Measurements from ENCODE around the gene PAPPA. TPM values are rescaled to one million over a fixed set of nuclear protein-coding genes. Genes with fewer than 3 reads are reported as not detected.

Gene PAPPA
- total and polyA plus RNA-seq, 9 of the 15 experiments (the other 6 are each of a cell fraction or from before 2014, with no cell fraction given) = 0.06 to 0.18 (median 0.11) TPM

GRCh38 chr9:116420993-116421538 lies 267.5 kb downstream of the PAPPA start (continued):
- TF ChIP-seq, protein P1, sequence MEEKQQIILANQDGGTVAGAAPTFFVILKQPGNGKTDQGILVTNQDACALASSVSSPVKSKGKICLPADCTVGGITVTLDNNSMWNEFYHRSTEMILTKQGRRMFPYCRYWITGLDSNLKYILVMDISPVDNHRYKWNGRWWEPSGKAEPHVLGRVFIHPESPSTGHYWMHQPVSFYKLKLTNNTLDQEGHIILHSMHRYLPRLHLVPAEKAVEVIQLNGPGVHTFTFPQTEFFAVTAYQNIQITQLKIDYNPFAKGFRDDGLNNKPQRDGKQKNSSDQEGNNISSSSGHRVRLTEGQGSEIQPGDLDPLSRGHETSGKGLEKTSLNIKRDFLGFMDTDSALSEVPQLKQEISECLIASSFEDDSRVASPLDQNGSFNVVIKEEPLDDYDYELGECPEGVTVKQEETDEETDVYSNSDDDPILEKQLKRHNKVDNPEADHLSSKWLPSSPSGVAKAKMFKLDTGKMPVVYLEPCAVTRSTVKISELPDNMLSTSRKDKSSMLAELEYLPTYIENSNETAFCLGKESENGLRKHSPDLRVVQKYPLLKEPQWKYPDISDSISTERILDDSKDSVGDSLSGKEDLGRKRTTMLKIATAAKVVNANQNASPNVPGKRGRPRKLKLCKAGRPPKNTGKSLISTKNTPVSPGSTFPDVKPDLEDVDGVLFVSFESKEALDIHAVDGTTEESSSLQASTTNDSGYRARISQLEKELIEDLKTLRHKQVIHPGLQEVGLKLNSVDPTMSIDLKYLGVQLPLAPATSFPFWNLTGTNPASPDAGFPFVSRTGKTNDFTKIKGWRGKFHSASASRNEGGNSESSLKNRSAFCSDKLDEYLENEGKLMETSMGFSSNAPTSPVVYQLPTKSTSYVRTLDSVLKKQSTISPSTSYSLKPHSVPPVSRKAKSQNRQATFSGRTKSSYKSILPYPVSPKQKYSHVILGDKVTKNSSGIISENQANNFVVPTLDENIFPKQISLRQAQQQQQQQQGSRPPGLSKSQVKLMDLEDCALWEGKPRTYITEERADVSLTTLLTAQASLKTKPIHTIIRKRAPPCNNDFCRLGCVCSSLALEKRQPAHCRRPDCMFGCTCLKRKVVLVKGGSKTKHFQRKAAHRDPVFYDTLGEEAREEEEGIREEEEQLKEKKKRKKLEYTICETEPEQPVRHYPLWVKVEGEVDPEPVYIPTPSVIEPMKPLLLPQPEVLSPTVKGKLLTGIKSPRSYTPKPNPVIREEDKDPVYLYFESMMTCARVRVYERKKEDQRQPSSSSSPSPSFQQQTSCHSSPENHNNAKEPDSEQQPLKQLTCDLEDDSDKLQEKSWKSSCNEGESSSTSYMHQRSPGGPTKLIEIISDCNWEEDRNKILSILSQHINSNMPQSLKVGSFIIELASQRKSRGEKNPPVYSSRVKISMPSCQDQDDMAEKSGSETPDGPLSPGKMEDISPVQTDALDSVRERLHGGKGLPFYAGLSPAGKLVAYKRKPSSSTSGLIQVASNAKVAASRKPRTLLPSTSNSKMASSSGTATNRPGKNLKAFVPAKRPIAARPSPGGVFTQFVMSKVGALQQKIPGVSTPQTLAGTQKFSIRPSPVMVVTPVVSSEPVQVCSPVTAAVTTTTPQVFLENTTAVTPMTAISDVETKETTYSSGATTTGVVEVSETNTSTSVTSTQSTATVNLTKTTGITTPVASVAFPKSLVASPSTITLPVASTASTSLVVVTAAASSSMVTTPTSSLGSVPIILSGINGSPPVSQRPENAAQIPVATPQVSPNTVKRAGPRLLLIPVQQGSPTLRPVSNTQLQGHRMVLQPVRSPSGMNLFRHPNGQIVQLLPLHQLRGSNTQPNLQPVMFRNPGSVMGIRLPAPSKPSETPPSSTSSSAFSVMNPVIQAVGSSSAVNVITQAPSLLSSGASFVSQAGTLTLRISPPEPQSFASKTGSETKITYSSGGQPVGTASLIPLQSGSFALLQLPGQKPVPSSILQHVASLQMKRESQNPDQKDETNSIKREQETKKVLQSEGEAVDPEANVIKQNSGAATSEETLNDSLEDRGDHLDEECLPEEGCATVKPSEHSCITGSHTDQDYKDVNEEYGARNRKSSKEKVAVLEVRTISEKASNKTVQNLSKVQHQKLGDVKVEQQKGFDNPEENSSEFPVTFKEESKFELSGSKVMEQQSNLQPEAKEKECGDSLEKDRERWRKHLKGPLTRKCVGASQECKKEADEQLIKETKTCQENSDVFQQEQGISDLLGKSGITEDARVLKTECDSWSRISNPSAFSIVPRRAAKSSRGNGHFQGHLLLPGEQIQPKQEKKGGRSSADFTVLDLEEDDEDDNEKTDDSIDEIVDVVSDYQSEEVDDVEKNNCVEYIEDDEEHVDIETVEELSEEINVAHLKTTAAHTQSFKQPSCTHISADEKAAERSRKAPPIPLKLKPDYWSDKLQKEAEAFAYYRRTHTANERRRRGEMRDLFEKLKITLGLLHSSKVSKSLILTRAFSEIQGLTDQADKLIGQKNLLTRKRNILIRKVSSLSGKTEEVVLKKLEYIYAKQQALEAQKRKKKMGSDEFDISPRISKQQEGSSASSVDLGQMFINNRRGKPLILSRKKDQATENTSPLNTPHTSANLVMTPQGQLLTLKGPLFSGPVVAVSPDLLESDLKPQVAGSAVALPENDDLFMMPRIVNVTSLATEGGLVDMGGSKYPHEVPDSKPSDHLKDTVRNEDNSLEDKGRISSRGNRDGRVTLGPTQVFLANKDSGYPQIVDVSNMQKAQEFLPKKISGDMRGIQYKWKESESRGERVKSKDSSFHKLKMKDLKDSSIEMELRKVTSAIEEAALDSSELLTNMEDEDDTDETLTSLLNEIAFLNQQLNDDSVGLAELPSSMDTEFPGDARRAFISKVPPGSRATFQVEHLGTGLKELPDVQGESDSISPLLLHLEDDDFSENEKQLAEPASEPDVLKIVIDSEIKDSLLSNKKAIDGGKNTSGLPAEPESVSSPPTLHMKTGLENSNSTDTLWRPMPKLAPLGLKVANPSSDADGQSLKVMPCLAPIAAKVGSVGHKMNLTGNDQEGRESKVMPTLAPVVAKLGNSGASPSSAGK (IDR thresholded peaks at IDR 0.05) = peak; percentile 71; the same call in 1 of the 2 replicates
- no peak for TF ChIP-seq NR2C1 (IDR thresholded peaks at IDR 0.05)
- TF ChIP-seq NR2C1 (tag; IDR thresholded peaks at IDR 0.05) = peak; percentile 41
- TF ChIP-seq DMBX1 (CRISPR knock-in tag; IDR thresholded peaks at IDR 0.05; ENCODE audit: borderline replicate concordance) = peak; percentile 87
- peak; percentile 17 for TF ChIP-seq NFIC (IDR thresholded peaks at IDR 0.05)
- TF ChIP-seq, protein P2, sequence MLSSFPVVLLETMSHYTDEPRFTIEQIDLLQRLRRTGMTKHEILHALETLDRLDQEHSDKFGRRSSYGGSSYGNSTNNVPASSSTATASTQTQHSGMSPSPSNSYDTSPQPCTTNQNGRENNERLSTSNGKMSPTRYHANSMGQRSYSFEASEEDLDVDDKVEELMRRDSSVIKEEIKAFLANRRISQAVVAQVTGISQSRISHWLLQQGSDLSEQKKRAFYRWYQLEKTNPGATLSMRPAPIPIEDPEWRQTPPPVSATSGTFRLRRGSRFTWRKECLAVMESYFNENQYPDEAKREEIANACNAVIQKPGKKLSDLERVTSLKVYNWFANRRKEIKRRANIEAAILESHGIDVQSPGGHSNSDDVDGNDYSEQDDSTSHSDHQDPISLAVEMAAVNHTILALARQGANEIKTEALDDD (IDR thresholded peaks at IDR 0.05) = peak; percentile 93
- peak; percentile 51; the same call in 1 of the 2 replicates for TF ChIP-seq CXXC5 (CRISPR knock-in tag; IDR thresholded peaks at IDR 0.05)
